A549 treated with Hydrocortisone at 1 μM for 4 hours (cell line): ENCODE data around the gene TMEM174. TPM values are rescaled to one million over a fixed set of nuclear protein-coding genes. Genes with fewer than 3 reads are reported as not detected.

Experiments used
- total RNA-seq: library from RNA; stranded (reverse); fragments of 200-300 nt; extraction: Qiagen RNA extraction; gene quantifications from 5 replicates; pipeline ENCODE4 v1.2.3, GENCODE V29; 2022

TMEM174 gene
- total RNA-seq: not detected in 5 replicates

GRCh38 chr5:73172951-73173350, at the start of gene TMEM174:
Gene TMEM174, plus strand, starts transcription at chr5:73173193. Its CDS starts 51 bp downstream, at chr5:73173244.

Other genes with a start within 250 kb of the TMEM174 start
- 11.6 to 17.2 TPM (median 16.0 TPM) in 5 replicates for gene FCHO2, start 217.2 kb upstream of the TMEM174 start, total RNA-seq
- 4.6 to 6.6 TPM (median 5.8 TPM) in 5 replicates for gene TMEM171, start 52.6 kb upstream of the TMEM174 start, total RNA-seq